ENCODE data around the gene ARHGAP8. TPM values are rescaled to one million over a fixed set of nuclear protein-coding genes. Genes with fewer than 3 reads are reported as not detected.
"Not testable (repeated sequence)": the region's sequence is repeated elsewhere in the genome, so short reads cannot be mapped to it uniquely, and the experiment has no call there.

Gene ARHGAP8
- total RNA-seq, 1 experiment from 2014 or later: not detected

GRCh38 chr22:44739666-44740065, 12.7 kb upstream of the ARHGAP8 start:
- DNase-seq (ENCODE audit: low spot score): peak; percentile 75

DNA sequence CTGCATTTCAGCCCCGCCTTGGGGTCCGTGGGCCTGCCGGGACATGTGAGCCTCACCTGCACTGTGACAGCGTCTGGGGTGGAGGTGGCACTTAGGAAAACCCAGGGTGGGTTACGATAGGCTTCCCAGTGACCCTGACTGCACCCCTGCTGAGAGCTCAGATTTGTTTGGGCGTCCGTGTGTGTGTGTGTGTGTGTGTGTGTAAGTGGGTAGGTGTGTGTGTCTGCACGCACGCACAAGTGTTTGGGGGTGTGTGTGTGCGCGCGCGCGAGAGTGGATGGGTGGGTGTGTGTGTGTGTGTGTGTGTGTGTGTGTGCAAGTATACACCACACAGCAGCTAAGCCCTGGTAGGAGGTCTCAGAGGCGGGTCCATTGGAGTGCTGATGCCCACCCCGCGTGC, 12.1 kb upstream of the ARHGAP8 start:
- no peak for DNase-seq (ENCODE audit: low spot score)

GRCh38 chr22:44741929-44742328, 10.4 kb upstream of the ARHGAP8 start:
- DNase-seq (ENCODE audit: low spot score): no peak

- DNase-seq (ENCODE audit: low spot score): no peak
These were observed 9.1 kb upstream of the ARHGAP8 start for GRCh38 chr22:44743247-44743646.

DNA sequence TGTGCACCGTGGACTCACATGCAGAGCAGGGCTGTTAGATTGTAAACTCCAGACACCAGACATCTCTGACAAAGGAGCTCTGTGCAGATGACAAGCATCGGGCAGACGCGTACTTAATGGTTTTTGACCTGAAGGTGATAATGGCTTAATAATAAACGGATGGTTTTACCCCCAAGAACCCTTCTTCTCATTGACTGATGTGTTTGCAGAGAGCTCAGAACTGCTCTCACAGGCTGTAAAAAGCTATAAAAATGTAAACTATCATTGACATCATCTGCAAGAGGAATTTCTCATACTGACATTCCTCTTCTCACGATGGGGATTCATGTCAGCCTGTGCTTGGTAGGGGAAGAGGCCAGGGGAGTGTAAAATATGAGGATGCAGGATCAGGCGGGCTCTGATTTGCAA, 8.6 kb upstream of the ARHGAP8 start:
- no peak for DNase-seq (ENCODE audit: low spot score)

- DNase-seq (ENCODE audit: low spot score): no peak
These were observed 6.3 kb upstream of the ARHGAP8 start for GRCh38 chr22:44745853-44746789.

DNA sequence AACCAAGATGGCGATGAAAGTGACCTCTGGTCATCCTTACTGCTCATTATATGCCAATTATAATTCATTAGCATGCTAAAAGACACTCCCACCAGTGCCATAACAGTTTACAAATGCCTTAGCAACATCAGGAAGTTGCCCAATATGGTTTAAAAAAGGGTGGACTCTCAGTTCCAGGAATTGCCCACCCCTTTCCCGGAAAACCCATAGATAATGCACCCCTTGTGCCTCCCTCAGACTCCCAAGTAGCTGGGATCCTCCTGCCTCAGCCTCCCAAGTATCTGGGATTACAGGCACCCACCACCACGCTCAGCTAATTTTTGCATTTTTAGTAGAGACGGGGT, 4.6 kb upstream of the ARHGAP8 start:
- not testable (repeated sequence) for DNase-seq (ENCODE audit: low spot score)

GRCh38 chr22:44748524-44748923, 3.9 kb upstream of the ARHGAP8 start:
- no peak for DNase-seq (ENCODE audit: low spot score)

- DNase-seq (ENCODE audit: low spot score): no peak
These were observed 1.9 kb upstream of the ARHGAP8 start for GRCh38 chr22:44750481-44750880.

DNA sequence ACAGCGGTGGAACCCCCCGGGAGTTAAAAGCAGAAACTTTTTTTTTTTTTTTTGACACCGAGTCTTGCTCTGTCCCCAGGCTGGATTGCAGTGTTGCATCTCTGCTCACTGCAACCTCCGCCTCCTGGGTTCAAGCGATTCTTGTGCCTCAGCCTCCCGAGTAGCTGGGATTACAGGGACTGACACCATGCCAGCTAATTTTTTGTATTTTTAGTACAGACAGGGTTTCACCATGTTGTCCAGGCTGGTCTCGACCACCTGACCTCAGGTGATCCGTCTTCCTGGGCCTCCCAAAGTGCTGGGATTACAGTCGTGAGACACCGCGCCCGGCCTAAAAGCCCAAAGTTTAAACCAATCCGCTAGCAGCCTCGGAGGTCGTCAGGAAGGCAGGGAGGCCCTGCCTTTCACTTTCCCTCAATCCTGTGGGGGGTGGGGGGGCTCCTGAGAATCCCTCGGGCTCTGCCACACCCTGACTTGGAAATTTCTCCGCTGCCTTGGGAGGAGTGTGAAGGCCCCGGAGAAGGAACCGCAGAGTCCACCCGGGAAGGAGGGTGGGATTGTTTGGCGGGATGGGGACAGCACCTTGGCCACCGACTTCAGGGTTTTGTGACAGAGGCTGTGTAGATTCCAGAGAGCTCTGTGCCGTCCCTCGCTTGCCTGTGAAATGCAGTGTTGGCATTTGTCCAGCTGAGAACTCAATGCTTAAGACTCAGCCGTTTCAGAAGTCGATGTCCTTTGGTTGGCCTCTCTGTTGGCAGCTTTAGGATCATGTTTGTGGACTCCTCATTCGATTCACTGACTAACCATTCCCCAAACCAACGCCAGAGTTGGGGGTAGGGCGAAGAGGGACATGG, 1.0 kb downstream of the ARHGAP8 start:
- DNase-seq (ENCODE audit: low spot score): no peak

DNA sequence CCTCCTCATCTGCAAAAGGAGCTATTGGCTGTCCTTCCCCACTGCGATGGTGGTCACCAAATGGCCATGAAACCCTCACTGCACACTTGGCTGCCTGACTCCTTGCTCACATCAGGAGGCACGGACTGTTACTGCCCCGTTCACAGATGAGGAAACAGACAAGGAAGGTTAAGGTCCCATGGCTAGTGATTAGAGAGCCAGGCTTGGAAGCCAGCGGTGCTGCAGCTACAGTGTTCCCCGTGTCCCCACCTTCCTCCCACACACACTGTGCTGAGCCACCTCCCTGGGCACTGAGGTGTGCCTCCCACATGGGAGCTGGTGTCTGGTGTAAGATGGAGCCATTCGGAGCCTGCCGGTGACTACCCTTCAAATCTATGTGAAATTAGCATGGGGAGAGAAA, 2.6 kb downstream of the ARHGAP8 start:
- DNase-seq (ENCODE audit: low spot score): no peak

DNA sequence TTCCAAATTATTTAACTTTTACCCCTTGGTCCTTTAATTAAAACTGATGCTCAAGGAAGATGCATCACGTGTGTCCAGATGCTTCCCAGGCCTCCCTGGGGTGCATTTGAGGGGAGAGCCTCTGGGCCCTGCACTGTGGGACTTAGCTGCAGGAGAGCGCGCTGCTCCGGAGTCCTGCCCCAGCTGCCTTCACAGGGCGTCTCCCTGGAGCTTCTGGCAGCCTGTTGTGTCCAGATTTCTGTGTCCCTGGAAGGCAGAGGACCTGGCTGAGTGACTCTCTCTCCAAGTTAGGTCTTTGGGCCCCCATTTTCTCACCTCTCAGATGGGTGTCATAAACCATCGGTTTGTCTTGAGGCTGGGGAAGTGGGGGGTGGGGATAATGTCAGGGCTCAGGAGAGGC, 3.0 kb downstream of the ARHGAP8 start:
- DNase-seq (ENCODE audit: low spot score): no peak

DNA sequence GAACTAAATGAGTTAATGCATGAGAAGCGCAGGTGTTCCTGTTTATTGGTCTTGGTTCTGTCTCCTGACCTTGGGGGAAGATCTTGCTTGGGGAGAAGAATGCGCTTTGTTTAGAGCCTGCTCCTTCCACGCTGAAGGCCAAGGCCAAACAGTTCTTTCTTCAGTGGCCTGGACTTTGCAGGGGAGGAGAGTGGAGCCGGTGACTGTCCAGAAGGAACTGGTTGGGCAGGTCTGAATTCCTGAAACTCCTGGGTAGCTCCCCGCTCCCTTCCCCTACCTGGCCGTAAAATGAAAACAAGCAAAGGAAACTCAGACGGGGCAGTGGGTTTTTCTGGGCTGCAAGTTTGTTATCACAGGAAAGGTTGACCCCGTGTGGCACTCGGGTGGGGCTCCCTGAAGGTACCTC, 3.6 kb downstream of the ARHGAP8 start:
- no peak for DNase-seq (ENCODE audit: low spot score)

DNA sequence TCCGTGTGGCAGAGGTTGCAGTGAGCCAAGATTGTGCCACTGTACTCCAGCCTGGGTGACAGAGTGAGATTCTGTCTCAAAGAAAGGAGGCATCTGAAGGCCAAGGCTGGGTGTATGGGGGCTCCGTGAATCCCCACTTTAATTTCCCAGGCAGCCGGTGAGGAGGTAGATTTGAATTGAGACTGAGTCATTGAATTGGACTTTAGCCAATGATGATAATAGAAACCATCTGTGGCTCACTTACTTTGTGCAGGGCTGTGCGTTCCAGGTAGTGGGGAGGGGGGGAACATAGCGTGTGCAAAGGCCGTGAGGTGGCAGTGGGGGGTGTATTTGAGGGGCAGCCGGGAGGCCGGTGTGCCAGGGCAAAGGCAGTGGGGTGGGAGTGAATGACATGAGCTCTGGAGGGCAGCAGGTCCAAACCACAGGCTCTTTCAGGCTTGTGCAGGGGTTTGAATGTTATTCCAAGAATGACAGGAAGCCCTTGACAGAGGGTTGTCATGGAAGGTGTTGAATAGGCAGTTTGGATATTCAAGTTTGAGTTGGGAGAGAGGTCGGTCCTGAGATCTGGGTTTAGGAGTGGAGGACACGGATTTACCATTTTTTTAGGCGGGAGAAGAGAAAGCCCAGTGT, 6.1 kb downstream of the ARHGAP8 start:
- DNase-seq (ENCODE audit: low spot score): peak; percentile 46

DNA sequence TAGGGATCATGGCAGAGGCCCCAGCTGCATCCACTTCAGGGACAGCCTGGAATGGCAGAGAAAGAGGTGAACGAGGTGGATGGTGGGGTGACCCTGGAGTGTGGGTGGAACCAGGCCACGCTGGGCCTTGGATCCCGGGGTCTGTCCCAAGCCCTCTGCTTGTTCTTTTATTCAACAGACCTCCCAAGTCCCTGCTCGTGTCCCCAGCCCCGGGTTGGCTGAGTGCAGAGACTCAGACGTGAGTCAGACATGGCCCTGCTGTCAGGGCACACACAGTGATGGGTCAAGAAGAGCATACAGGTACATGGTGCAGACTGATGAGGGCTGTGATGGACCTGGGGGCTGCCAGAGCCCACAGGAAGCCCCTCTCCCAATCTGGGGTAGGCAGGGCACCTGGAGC, 6.6 kb downstream of the ARHGAP8 start:
- no peak for DNase-seq (ENCODE audit: low spot score)

- DNase-seq (ENCODE audit: low spot score): no peak
These were observed 7.3 kb downstream of the ARHGAP8 start for GRCh38 chr22:44759430-44760310.

DNA sequence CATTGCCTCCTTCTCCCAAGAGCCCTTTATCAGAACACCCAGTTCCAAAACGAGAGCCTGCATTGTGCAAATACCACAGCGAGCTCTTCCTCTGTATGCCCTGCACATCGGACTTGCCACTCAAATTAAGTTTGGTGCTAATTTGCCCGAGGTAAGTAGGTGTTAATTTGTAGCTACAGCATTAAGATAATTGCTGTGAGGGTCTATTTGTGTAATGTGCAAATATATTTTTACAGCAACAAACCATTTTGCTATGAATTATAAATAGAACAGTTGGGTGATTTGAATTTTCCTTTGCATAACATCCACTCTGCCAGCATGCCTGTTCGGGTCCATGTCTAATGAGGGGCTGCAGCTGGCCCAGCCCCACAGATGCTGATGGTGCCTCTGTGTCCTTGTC, 8.1 kb downstream of the ARHGAP8 start:
- no peak for DNase-seq (ENCODE audit: low spot score)

DNA sequence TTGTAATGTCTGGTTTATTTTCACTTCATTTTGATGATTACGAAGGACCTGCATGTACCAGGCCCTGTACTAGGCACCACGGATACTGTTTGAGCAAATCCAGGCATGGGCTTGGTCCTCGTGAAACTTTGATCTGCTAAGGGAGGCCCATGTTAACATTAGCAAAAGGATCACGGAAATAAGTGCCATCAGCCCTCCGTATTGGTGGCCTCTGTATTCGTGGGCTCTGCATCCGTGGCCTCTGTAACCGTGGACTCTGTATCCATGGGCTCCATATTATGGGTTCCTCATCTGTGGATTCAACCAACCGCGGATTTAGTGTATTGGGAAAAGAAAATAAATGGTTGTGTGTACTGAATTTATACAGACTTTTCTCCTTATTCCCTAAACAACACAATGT, 8.7 kb downstream of the ARHGAP8 start:
- DNase-seq (ENCODE audit: low spot score): no peak

DNA sequence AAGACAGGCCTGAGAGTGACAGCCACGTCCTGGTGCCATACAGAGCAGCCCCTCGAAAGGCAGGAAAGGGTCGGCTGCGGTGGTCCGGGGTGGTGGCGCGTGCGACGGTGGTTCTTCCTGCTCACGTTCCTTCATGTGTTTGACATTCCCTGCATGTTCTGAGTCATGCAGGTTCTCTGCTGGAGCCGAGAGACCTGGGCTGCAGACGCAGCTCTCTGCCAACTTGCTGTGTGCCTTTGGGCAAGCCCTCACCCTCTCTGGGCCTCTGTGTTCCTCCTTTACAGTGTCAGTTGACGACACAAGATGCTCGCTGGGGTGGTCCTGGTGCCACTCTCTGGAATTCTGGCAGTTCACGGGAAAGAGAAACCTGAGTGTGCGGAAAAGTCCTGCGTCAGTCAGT, 12.0 kb downstream of the ARHGAP8 start:
- no peak for DNase-seq (ENCODE audit: low spot score)

DNA sequence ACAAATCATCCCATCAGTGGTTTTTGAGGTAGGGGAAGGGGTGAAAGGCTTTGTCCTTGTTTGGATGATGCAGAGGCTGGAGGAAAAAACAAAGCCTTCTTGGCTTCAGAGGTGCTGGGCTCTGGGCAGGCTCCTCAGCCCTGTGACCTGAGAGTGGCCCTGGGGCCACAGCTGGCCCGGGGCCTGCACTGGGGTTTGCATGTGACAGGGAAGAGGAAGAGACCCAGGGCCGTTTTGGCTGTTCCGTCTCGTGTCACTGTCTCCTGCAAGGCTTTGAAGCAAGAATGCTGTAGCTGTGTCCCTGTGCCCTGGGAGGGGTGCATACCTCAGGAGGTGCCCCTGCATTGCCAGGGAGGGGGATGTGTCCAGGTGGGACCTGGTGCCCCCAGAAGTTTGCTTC, 12.6 kb downstream of the ARHGAP8 start:
- no peak for DNase-seq (ENCODE audit: low spot score)

GRCh38 chr22:44765571-44766285, 13.4 kb downstream of the ARHGAP8 start:
- DNase-seq (ENCODE audit: low spot score): peak; percentile 5
